NCI-H345 (cell line): ENCODE measurements around the gene PDE6A.
"Not testable (repeated sequence)": the region's sequence is repeated elsewhere in the genome, so short reads cannot be mapped to it uniquely, and the experiment has no call there.

Source experiments
- DNase-seq: peaks from one replicate; lab custom pipeline; 2025; lab: John Stamatoyannopoulos, UW

The PDE6A gene

GRCh38 chr5:149953436-149954121, 9.0 kb upstream of the PDE6A start:
- no peak for DNase-seq

- no peak for DNase-seq
Observed at GRCh38 chr5:149951138-149951749, 6.7 kb upstream of the PDE6A start.

- no peak for DNase-seq
Observed at GRCh38 chr5:149948993-149949392, 4.4 kb upstream of the PDE6A start.

- no peak for DNase-seq
Observed at GRCh38 chr5:149946118-149946517, 1.5 kb upstream of the PDE6A start.

GRCh38 chr5:149943177-149943949, 1.2 kb downstream of the PDE6A start:
- DNase-seq: not testable (repeated sequence)

GRCh38 chr5:149942741-149943169, 1.8 kb downstream of the PDE6A start:
- DNase-seq: not testable (repeated sequence)

- no peak for DNase-seq
Observed at GRCh38 chr5:149942199-149942598, 2.4 kb downstream of the PDE6A start.

GRCh38 chr5:149941795-149942194, 2.8 kb downstream of the PDE6A start:
- no peak for DNase-seq

GRCh38 chr5:149940941-149941644, 3.5 kb downstream of the PDE6A start:
- no peak for DNase-seq

- no peak for DNase-seq
Observed at GRCh38 chr5:149940077-149940574, 4.5 kb downstream of the PDE6A start.

- no peak for DNase-seq
Observed at GRCh38 chr5:149939546-149939945, 5.0 kb downstream of the PDE6A start.

GRCh38 chr5:149938791-149939358, 5.7 kb downstream of the PDE6A start:
- DNase-seq: no peak

GRCh38 chr5:149938279-149938678, 6.3 kb downstream of the PDE6A start:
- DNase-seq: no peak

GRCh38 chr5:149937610-149938009, 7.0 kb downstream of the PDE6A start:
- peak; percentile 96 for DNase-seq

- DNase-seq: no peak
Observed at GRCh38 chr5:149936700-149937091, 7.9 kb downstream of the PDE6A start.

- peak; percentile 19 for DNase-seq
Observed at GRCh38 chr5:149936044-149936699, 8.4 kb downstream of the PDE6A start.

- no peak for DNase-seq
Observed at GRCh38 chr5:149935431-149935901, 9.1 kb downstream of the PDE6A start.

GRCh38 chr5:149932445-149933350, 11.9 kb downstream of the PDE6A start:
- DNase-seq: peak; percentile 59

GRCh38 chr5:149931992-149932436, 12.6 kb downstream of the PDE6A start:
- peak; percentile 44 for DNase-seq
